HG03457 (cell line): ENCODE measurements around the gene PTPRD.
"Not testable (repeated sequence)": the region's sequence is repeated elsewhere in the genome, so short reads cannot be mapped to it uniquely, and the experiment has no call there.

Source experiments
- ATAC-seq: cut with Tn5 transposase; IDR thresholded peaks from one replicate; pipeline ENCODE4 v1.9.1; 2021; ENCODE audit warnings: moderate number of reproducible peaks; ENCODE audit not compliant: unreplicated experiment

Gene PTPRD

DNA sequence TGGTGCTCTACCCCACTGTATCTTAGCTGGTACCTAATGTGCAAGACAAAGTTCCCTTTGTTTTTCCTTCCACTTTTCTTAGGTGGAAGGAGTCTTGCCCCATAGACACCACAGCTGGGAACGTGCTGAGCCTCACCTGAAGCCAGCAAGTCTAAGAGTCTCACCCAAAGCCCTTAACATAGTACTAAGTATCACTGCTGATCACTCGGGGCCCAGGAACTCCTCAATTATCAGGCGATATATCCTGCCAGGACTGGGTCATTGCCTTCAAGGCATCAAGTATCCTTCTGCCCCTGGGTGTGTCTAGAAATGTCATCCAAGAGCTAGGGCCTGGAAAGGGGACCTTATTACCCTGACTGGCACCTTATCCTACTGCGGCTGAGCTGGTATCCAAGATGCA is 123.9 kb downstream of the PTPRD start:
- ATAC-seq: no peak

DNA sequence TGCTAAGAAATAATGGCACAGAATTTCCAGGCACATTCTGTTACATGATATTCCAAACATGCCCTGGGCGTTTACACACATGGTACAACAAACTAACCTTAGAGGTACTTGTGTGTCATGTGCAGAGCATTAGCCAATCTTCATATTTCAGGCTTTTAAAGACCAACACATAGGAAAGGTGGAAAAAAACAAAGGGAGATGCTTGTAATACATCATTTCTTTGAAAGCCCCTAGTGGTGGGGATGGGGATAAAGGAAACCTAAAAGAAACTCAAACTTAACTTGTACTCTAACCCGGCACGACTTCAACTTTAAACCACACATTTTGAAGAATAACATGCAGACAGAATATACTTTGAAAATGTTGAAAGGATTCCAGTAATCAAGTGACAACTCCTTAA is 133.6 kb downstream of the PTPRD start:
- no peak for ATAC-seq

DNA sequence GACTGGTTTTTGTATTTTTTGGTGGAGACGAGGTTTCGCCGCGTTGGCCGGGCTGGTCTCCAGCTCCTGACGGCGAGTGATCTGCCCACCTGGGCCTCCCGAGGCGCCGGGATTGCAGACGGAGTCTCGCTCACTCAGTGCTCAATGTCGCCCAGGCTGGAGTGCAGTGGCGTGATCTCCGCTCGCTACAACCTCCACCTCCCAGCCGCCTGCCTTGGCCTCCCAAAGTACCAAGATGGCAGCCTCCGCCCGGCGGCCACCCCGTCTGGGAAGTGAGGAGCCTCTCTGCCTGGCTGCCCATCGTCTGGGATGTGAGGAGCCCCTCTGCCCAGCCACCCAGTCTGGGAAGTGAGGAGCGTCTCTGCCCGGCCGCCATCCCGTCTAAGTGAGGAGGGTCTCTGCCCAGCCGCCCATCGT is 163.6 kb downstream of the PTPRD start:
- ATAC-seq: not testable (repeated sequence)

- no peak for ATAC-seq
Observed at GRCh38 chr9:10447036-10447435, 165.8 kb downstream of the PTPRD start.

- no peak for ATAC-seq
Observed at GRCh38 chr9:10443868-10444204, 169.0 kb downstream of the PTPRD start.

DNA sequence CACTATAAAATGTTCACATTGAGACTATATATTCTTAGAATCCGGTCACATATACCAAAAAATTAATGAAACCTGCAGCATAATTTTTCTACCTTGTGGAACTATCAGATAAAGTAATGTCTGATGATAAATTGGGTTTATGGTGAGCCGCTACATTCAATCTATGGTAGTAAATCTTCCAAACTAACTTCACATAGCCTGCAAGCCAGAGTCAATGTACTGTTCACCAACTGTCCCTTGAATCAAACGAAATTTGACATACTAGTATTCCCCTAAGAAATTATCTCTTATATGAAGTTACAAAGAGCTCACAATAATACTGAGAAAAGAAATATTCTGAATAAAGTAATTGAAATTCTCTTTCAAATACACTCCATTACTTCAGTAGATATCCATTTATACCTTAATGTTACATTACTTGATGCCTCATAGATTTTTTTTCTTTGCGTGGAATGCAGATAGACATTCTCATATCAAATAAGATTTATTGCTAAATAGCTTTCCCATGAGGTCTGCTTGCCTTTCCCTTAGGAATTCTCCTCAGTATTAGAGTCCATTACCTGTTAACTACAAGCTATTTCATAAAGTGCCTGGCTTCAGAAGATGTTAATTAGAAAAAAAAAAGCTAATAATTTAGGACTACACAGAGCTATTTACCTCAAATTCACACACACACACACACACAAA is 169.5 kb downstream of the PTPRD start:
- ATAC-seq: no peak

DNA sequence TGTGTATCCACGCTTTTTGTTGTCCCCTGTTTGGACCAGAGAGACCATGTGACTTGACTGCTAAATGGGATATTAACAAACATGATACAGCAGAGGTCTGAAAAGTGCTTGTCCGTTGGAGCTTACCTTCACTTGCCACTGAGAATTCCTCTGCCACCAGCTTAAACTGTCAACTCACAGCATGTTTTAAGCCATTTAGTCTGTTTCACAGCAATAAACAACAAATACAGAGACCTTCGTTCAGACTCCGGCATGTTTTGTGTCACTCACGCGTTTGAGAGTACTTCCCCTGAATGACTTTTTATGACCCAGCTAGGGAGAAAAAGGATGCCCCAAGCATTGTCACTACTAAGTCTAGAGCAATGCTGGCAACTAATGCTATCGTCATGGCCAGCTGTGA is 173.8 kb downstream of the PTPRD start:
- ATAC-seq: no peak

DNA sequence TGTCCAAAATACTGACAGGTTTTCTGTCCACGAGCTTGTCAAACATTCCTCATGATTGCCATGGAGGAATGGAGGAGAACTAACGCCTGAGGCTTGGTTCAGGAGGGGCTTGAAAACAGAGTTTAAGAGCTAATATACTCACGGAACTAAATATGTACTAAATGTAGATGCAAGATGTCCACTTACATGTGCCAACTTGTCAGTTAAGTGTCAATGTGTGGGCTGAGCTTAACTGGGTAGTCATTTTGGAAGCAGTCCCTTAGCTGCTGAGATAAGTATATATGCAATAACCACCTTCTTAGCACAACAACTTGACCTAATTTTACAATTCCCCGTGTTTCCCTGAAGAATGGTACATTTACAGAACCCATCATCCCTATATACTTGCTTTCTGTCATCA is 176.0 kb downstream of the PTPRD start:
- no peak for ATAC-seq

DNA sequence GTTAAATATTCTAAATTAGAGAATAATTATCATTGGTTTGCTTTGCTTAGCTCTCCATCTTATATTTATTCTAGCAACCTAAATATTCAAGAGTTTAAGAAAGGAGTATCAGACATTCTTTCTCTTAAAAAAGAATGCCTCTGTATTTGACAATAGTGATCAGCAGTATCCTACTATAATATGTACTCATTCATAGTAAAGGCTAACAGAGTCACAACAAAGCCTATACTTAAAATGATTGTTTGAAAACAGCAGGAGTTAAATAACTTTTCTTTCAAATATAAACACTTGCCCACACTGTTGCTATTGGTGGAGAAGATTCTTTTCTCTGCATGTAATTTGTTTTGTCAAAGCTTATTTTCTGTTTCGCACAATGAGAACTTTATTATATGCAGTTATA is 178.4 kb downstream of the PTPRD start:
- no peak for ATAC-seq

GRCh38 chr9:10411272-10411671 is 201.5 kb downstream of the PTPRD start:
- ATAC-seq: no peak

DNA sequence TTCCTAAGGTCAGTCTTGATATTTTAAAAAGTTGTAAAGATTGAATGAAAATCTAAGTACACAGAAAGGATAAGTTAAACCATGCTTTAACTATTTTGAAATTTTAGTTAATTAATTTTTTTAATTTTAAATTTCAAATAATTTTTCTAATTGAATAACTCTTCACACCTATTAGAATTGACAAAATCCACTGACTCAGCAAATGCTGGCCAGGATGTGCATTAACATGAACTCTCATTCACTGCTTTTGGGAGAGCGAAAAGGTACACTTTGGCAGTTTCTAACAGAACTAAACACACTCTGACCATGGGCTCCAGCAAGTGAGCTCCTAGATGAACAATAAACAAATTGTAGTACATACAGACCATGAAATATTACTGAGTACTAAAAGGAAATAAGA is 209.5 kb downstream of the PTPRD start:
- ATAC-seq: no peak

DNA sequence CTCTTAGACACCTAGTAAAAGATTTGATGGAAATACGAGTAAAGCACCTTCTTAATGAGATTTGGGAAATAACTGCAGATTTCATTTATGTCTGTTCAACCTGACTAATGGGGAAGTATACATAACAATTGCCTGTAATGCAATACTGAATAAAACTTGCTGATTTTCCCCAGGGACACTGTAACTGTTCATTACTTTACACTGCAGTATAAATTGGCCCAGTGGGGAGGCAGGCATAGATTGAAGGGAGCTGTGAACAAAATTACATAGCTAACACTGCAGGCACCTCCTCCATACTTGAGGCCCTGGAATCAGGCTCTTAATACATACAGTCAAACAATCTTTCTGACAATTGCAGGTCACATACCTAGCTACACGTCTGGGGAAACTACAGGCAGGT is 216.2 kb downstream of the PTPRD start:
- ATAC-seq: no peak

- ATAC-seq: no peak
Observed at GRCh38 chr9:10387282-10387681, 225.5 kb downstream of the PTPRD start.

- ATAC-seq: no peak
Observed at GRCh38 chr9:10371824-10372223, 241.0 kb downstream of the PTPRD start.

DNA sequence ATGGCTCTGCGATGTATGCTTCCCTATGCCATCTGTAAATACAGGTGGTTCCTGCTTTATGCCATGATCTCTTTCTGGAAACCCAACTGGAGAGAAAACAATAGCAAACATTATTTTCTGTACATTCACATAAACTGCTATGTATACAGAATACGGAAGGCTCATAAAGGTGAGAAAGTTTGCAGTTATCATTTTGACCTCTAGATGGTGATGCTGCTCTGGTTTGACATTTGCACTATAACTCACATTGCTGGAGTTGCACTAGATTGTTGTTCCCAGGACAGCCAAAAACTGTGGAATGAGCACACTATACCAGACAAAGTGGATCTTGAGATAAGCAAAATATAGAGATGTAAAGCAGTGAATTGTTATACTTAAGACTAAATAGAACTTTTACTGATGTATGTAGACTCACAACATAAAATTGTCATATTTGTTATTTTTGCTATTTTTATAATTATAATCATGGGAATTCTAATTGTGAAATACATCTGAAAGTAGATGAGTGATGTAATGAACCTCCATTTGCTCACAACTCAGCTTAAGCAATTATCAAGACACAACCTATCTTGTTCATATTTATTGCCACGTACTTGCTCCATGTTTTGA is 246.5 kb downstream of the PTPRD start:
- ATAC-seq: no peak

GRCh38 chr9:10354591-10354990 is 258.2 kb downstream of the PTPRD start:
- ATAC-seq: no peak

DNA sequence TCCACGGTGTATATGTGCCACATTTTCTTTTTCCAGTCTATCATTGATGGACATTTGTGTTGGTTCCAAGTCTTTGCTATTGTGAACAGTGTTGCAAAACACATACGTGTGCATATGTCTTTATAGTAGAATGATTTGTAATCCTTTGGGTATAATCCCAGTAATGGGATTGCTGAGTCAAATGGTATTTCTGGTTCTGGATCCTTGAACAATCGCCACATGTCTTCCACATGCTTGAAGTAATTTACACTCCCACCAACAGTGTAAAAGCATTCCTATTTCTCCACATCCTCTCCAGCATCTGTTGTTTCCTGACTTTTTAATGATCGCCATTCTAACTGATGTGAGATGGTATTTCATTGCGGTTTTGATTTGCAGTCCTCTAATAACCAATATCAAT is 267.2 kb downstream of the PTPRD start:
- ATAC-seq: not testable (repeated sequence)

GRCh38 chr9:10341057-10341456 is 271.7 kb downstream of the PTPRD start:
- no peak for ATAC-seq

- no peak for ATAC-seq
Observed at GRCh38 chr9:10339152-10339551, 273.6 kb downstream of the PTPRD start.

DNA sequence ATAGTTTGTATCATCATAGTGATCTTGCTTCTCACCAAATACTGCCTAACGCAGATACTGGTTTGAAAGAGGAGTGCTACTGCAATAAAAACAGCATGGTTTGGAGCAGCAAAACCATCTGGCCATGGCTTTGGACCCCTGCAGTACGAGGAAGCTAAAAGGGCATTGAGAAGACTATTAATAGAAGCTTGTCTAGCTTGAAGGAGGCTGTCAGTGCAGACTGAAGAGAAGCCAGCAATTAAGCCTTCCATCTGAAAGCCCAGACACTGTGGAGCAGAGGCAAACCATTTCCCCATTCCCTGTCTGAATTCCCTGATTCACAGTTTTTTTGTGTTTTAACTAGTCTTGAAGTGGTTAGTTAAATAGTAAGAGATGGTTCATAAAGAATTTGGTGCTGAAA is 281.6 kb downstream of the PTPRD start:
- ATAC-seq: no peak

DNA sequence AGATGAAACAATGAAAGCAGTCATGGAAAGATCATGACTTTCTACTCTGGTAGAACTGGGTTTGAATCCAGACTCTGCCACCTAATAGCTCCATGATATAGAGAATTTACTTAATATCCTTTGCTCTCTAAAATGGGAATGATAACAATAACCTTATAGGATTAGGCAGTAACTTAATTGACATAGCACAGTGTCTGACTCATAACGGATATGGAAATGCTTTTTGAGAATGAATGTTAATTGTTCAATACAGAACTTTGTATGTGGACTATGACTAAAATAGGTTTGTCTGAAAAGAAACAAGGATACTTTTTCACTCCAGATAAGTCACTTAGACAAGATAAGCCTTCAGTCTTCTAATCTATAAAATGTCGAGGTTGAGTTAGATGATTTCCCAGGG is 330.7 kb downstream of the PTPRD start:
- ATAC-seq: no peak

DNA sequence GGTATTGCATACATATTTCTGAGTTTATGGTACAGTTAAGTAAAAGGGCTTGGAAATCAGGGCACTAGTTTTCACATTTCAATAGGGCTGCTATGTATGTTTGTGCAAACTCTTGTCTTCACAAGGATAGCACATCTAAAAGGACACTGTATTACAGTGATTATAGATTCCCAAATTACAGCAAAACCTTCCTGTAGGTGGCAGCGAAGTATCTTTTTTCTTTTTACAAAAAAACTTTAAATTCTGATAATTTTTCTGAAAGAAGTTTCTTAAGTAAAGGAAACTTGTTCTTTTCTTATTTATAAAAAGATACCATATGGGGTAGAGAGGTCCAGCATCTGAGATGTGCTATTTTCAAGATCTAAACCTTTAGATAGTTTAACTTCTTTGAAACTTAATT is 337.8 kb downstream of the PTPRD start:
- no peak for ATAC-seq

- ATAC-seq: no peak
Observed at GRCh38 chr9:10274175-10274574, 338.6 kb downstream of the PTPRD start.
